SK-N-SH (cell line): ENCODE results near the gene C20orf144. TPM values are rescaled to one million over a fixed set of nuclear protein-coding genes. Genes with fewer than 3 reads are reported as not detected.

Experiments used
- CTCF ChIA-PET: fragments of 300-600, 350-600 bp; formaldehyde crosslinking; extraction: SDS; loops from one replicate; lab custom pipeline; 2021; lab: Yijun Ruan, JAX
- POLR2A ChIA-PET: fragments of 350-600 bp; sonication (Branson Sonifier 250); formaldehyde crosslinking; extraction: SDS; loops from one replicate; lab custom pipeline; 2020; ENCODE audit warnings: antibody characterized with exemption, inconsistent platforms; lab: Yijun Ruan, JAX
- DNase-seq: peaks from one replicate; pipeline ENCODE4 v3.0.0; 2012
- H2AFZ ChIP-seq: fragments of 200-600 bp; sonication (generic); 2 replicates; pipeline ENCODE4 v1.8.1; 2016; ENCODE audit warnings: antibody characterized with exemption, mild to moderate bottlenecking, low read depth
- H3F3A ChIP-seq: fragments of 200-600 bp; sonication (generic); replicated peaks from 2 replicates; pipeline ENCODE3; 2016; ENCODE audit warnings: antibody characterized with exemption, mild to moderate bottlenecking; ENCODE audit not compliant: insufficient read depth
- H3K27ac ChIP-seq, 2 experiments: fragments of 200-500 bp in 1 of 2; fragments of 200-600 bp in 1 of 2; sonication (Bioruptor generic) in 1 of 2; sonication (generic), shearing (Covaris generic) in 1 of 2; 2 replicates each; pipeline versions ENCODE4 v1.5.1 to v1.6.1; 2014 to 2016; ENCODE audit warnings: low read depth in 2 of 2, inconsistent platforms in 1 of 2, low read length in 1 of 2, mild to moderate bottlenecking in 1 of 2, mixed read lengths in 1 of 2
- H3K27me3 ChIP-seq: fragments of 200-600 bp; sonication (generic), shearing (Covaris generic); 2 replicates; pipeline ENCODE4 v1.6.1; 2016; ENCODE audit warnings: mixed run types; ENCODE audit not compliant: insufficient read depth
- H3K36me3 ChIP-seq, 2 experiments: fragments of 200-500 bp in 1 of 2; fragments of 200-600 bp in 1 of 2; sonication (Bioruptor generic) in 1 of 2; sonication (generic) in 1 of 2; replicated peaks in 1 of 2; 2 replicates each; pipeline versions ENCODE3 to v1.5.1; 2014 to 2016; ENCODE audit warnings: low read length in 1 of 2, mild to moderate bottlenecking in 1 of 2; ENCODE audit not compliant: insufficient read depth in 2 of 2, control insufficient read depth in 1 of 2
- H3K4me1 ChIP-seq, 2 experiments: fragments of 200-500 bp in 1 of 2; fragments of 200-600 bp in 1 of 2; sonication (Bioruptor generic) in 1 of 2; sonication (generic), shearing (Covaris generic) in 1 of 2; 2 replicates each; pipeline versions ENCODE4 v1.5.1 to v1.6.1; 2014 to 2016; ENCODE audit warnings: low read depth in 1 of 2, low read length in 1 of 2, mixed run types in 1 of 2; ENCODE audit not compliant: insufficient read depth in 2 of 2, control insufficient read depth in 1 of 2
- H3K4me2 ChIP-seq: fragments of 200-600 bp; sonication (generic), shearing (Covaris generic); 2 replicates; pipeline ENCODE4 v1.6.1; 2017; ENCODE audit warnings: mixed run types
- H3K4me3 ChIP-seq, 2 experiments: fragments of 200-500 bp in 1 of 2; fragments of 200-600 bp in 1 of 2; sonication (Bioruptor generic) in 1 of 2; sonication (generic), shearing (Covaris generic) in 1 of 2; 2 replicates each; pipeline versions ENCODE4 v1.5.1 to v1.8.1; 2014 to 2016; ENCODE audit warnings: low read depth in 2 of 2, inconsistent platforms in 1 of 2, low read length in 1 of 2, mild to moderate bottlenecking in 1 of 2, mixed read lengths in 1 of 2, moderate library complexity in 1 of 2
- H3K79me2 ChIP-seq: fragments of 200-600 bp; sonication (generic); 2 replicates; pipeline ENCODE4 v1.8.1; 2017; ENCODE audit warnings: mild to moderate bottlenecking; ENCODE audit not compliant: insufficient read depth
- H3K9ac ChIP-seq: fragments of 200-600 bp; sonication (generic); 2 replicates; pipeline ENCODE4 v1.6.1; 2017; ENCODE audit warnings: mixed run types
- H3K9me2 ChIP-seq: fragments of 200-600 bp; sonication (generic); 2 replicates; pipeline ENCODE4 v1.6.1; 2017; ENCODE audit warnings: mixed run types
- H3K9me3 ChIP-seq: fragments of 200-600 bp; sonication (generic); 2 replicates; pipeline ENCODE4 v1.6.1; 2017; ENCODE audit warnings: mixed run types, mild to moderate bottlenecking, moderate library complexity
- H4K20me1 ChIP-seq: fragments of 200-600 bp; sonication (generic); 2 replicates; pipeline ENCODE4 v1.6.1; 2017; ENCODE audit warnings: mild to moderate bottlenecking, mixed run types; ENCODE audit not compliant: insufficient read depth
- ELF1 ChIP-seq: IDR thresholded peaks from 2 replicates; pipeline ENCODE4 v1.4.0; 2012
- EP300 ChIP-seq, 2 experiments: IDR thresholded peaks; 2 replicates each; pipeline versions ENCODE4 v1.4.0 to v1.6.1; 2012; ENCODE audit warnings: borderline replicate concordance in 1 of 2, low read depth in 1 of 2, low read length in 1 of 2
- EZH2phosphoT487 ChIP-seq: fragments of 200-600 bp; sonication (generic); IDR thresholded peaks from 2 replicates; pipeline ENCODE4 v1.6.1; 2017; ENCODE audit warnings: low read depth, mixed run types, mild to moderate bottlenecking, antibody characterized with exemption, moderate library complexity, borderline replicate concordance
- FOSL2 ChIP-seq: IDR thresholded peaks from 2 replicates; pipeline ENCODE4 v1.4.0; 2012; ENCODE audit warnings: low read depth, mild to moderate bottlenecking, moderate library complexity, borderline replicate concordance
- FOXJ3 ChIP-seq: sonication (generic); formaldehyde crosslinking; IDR thresholded peaks from 2 replicates; pipeline ENCODE4 v1.5.1; 2020; ENCODE audit warnings: mild to moderate bottlenecking, missing genetic modification reagents
- FOXM1 ChIP-seq: IDR thresholded peaks from 2 replicates; pipeline ENCODE4 v1.4.0; 2012; ENCODE audit warnings: low read depth, mild to moderate bottlenecking
- GABPA ChIP-seq: IDR thresholded peaks from 2 replicates; pipeline ENCODE4 v1.4.0; 2012; ENCODE audit warnings: low read depth, mild to moderate bottlenecking
- GATA2 ChIP-seq: sonication (generic); formaldehyde crosslinking; IDR thresholded peaks from 2 replicates; pipeline ENCODE4 v1.5.0; 2020; ENCODE audit warnings: mild to moderate bottlenecking, missing genetic modification reagents
- MEF2A ChIP-seq: IDR thresholded peaks from 2 replicates; pipeline ENCODE4 v1.4.0; 2012; ENCODE audit warnings: low read depth, borderline replicate concordance
- NFIC ChIP-seq: IDR thresholded peaks from 2 replicates; pipeline ENCODE4 v1.4.0; 2012; ENCODE audit warnings: borderline replicate concordance
- POLR2AphosphoS5 ChIP-seq: IDR thresholded peaks from 2 replicates; pipeline ENCODE4 v1.6.1; 2012; ENCODE audit warnings: low read depth, low read length
- RAD21 ChIP-seq: IDR thresholded peaks from 2 replicates; pipeline ENCODE4 v1.6.1; 2012; ENCODE audit warnings: mild to moderate bottlenecking, low read length
- RCOR1 ChIP-seq: fragments of 150-350 bp; IDR thresholded peaks from 2 replicates; pipeline ENCODE4 v1.6.1; 2017; ENCODE audit warnings: antibody characterized with exemption, low read length
- RFX5 ChIP-seq: IDR thresholded peaks from 2 replicates; pipeline ENCODE4 v1.6.1; 2012; ENCODE audit warnings: mild to moderate bottlenecking, improper control_type of control experiment, low read length
- RXRA ChIP-seq: IDR thresholded peaks from 2 replicates; pipeline ENCODE4 v1.4.0; 2012; ENCODE audit warnings: low read depth, mild to moderate bottlenecking, borderline replicate concordance
- SIN3A ChIP-seq: IDR thresholded peaks from 2 replicates; pipeline ENCODE4 v1.6.1; 2012; ENCODE audit warnings: low read depth, mild to moderate bottlenecking, low read length, moderate library complexity, borderline replicate concordance
- TAF1 ChIP-seq: IDR thresholded peaks from 2 replicates; pipeline ENCODE4 v1.6.1; 2012; ENCODE audit warnings: low read depth, mild to moderate bottlenecking, low read length, moderate library complexity, borderline replicate concordance
- TCF12 ChIP-seq: IDR thresholded peaks from 2 replicates; pipeline ENCODE4 v1.4.0; 2012
- WGBS: methylation state at CpG from one replicate; pipeline ENCODE4 v1.1.6; 2017; ENCODE audit warnings: low lambda C conversion rate; 5-methylcytosine and 5-hydroxymethylcytosine counted together
- polyA plus RNA-seq, 3 experiments: library from polyadenylated mRNA; depleted of rRNA; stranded (reverse); fragments of >200 nt; gene quantifications; 2 replicates each; pipeline ENCODE4 v1.2.3, GENCODE V29; 2012
- TF ChIP-seq, protein P1 (sequence below): IDR thresholded peaks from 2 replicates; pipeline ENCODE4; 2012
- TF ChIP-seq, protein P2 (sequence below): IDR thresholded peaks from 2 replicates; pipeline ENCODE4 v1.4.0; 2012; ENCODE audit warnings: low read depth, borderline replicate concordance

Gene C20orf144
- polyA plus RNA-seq, 1 of the 3 experiments (the other 2 are of a cell fraction) = 0.12 TPM

DNA sequence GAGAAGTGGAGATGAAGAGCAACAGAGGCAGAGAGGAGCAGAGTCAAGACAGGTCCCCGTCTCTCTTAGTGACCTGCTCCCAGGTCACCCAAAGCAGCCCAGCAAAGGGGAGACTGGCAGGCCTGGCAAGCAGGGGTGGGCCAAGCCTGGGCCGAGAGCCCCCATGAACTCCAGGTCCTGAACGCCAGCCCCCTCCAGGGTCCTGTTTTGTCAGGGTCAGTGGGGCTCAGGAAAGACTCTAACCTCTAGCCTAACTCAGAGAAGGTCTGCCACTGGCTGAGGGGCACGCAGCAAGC lies 10.9 kb downstream of the C20orf144 start:
- WGBS = 74% methylated on average over 4 of the region's 4 CpGs
- 0 out of 2 replicates have a peak, but pooled peaks cover 4% of the 10 kb centered on the region for H4K20me1 ChIP-seq
- H3K27me3 ChIP-seq = no peaks in the 10 kb centered on the region
- peaks cover 18% of the 10 kb centered on the region for H3F3A ChIP-seq
- ChIA-PET CTCF (no interaction called here), POLR2A (no interaction called here)
- H3K4me1 ChIP-seq = peaks cover 8 to 32% of the 10 kb centered on the region in 2 experiments; a peak in 2 of 4 replicates
- no peaks in the 10 kb centered on the region for H3K9me3 ChIP-seq
- peaks cover 8 to 17% of the 10 kb centered on the region in 2 experiments for H3K36me3 ChIP-seq
- H3K79me2 ChIP-seq = peaks cover 10% of the 10 kb centered on the region; the same call in 1 of the 2 replicates
- H3K4me2 ChIP-seq = peak overlapping the region; percentile 99
- peak overlapping the region; percentile 61 to 79 for H3K4me3 ChIP-seq
- H3K9me2 ChIP-seq = no peaks in the 10 kb centered on the region
- no peak overlapping the region; a peak in 1 of 4 replicates for H3K27ac ChIP-seq
- H3K9ac ChIP-seq = peak overlapping the region; percentile 68
- H2AFZ ChIP-seq = no peak overlapping the region
- DNase-seq = no peak
- TF ChIP-seq RAD21 (no peak), MEF2A (no peak), EP300 (IDR thresholded peaks at IDR 0.05; ENCODE audit: borderline replicate concordance in 1 of 2, low read depth in 1 of 2, low read length in 1 of 2) (no peak), ELF1 (no peak), GABPA (no peak), SIN3A (no peak), RFX5 (no peak), GATA2 (no peak), RXRA (no peak), RCOR1 (no peak), FOXM1 (no peak), FOXJ3 (CRISPR knock-in tag) (no peak), TAF1 (no peak), TCF12 (no peak), FOSL2 (no peak)
- TF ChIP-seq, protein P1, sequence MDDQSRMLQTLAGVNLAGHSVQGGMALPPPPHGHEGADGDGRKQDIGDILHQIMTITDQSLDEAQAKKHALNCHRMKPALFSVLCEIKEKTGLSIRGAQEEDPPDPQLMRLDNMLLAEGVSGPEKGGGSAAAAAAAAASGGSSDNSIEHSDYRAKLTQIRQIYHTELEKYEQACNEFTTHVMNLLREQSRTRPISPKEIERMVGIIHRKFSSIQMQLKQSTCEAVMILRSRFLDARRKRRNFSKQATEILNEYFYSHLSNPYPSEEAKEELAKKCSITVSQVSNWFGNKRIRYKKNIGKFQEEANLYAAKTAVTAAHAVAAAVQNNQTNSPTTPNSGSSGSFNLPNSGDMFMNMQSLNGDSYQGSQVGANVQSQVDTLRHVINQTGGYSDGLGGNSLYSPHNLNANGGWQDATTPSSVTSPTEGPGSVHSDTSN = no peak
- TF ChIP-seq, protein P2, sequence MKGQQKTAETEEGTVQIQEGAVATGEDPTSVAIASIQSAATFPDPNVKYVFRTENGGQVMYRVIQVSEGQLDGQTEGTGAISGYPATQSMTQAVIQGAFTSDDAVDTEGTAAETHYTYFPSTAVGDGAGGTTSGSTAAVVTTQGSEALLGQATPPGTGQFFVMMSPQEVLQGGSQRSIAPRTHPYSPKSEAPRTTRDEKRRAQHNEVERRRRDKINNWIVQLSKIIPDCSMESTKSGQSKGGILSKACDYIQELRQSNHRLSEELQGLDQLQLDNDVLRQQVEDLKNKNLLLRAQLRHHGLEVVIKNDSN = no peak

DNA sequence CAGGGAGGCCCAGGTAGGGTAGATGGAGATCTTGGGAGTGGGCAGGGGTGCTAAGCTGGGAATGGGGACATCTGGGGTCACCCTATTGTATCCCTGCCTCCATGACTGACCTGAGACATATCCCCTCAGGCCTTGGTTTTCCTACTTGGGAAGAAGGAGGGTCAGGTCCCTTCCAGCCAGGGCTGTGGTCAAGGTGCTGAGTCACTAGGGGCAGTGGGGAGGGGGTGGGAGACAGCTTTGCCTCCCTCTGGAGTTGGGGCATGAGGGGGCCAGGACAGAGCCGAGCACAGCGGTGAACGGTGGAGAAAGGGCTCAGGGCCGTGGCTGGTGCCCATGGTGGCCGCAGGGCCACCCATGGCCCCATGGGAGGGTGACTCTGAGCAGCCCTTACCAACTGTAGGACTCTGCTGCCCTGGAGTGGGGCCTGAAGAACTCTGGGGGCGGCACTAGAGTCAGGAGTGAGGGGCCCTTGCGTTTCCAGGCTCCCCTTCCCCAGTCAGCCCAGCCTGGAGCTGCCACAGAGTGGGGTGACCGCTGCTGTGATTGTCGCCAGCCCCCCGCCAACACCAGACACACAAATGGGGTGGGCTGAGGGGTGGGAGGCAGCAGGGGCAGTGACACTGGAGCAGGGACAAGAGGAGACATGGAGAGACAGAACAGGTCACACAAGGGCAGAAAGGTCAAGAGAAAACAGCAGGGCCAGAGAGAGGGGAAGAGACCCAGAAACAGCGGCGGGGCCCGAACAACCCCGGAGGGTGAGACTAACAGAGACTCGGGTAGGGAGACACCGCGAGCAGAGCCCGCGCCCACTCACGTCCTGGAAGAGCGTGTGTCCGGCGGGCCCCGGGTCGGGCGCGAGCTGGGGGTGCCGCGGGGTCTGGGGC lies 11.5 kb downstream of the C20orf144 start:
- Histone ChIP-seq H3F3A (peaks cover 12% of the 10 kb centered on the region), H3K4me3 (peak overlapping the region; percentile 61 to 79), H3K79me2 (peaks cover 10% of the 10 kb centered on the region; the same call in 1 of the 2 replicates), H3K9ac (peak overlapping the region; percentile 68), H3K9me2 (no peaks in the 10 kb centered on the region), H3K27ac (peak overlapping the region in 1 of 2 experiments; percentile 87; a peak in 2 of 4 replicates), H2AFZ (0 out of 2 replicates have a peak overlapping the region, but pooled peaks have one; percentile 41), H3K9me3 (no peaks in the 10 kb centered on the region), H3K36me3 (peaks cover 4 to 17% of the 10 kb centered on the region in 2 experiments), H3K4me2 (peak overlapping the region; percentile 99), H4K20me1 (0 out of 2 replicates have a peak, but pooled peaks cover 4% of the 10 kb centered on the region), H3K4me1 (peaks cover 8 to 28% of the 10 kb centered on the region in 2 experiments; a peak in 2 of 4 replicates), H3K27me3 (no peaks in the 10 kb centered on the region)
- DNase-seq = peak; percentile 60
- TF ChIP-seq, protein P2 = no peak
- TF ChIP-seq FOSL2 (peak; percentile 9; the same call in 1 of the 2 replicates), EZH2phosphoT487 (no peak), NFIC (no peak), POLR2AphosphoS5 (no peak)
- POLR2A ChIA-PET = no interaction called here
- WGBS = 4% methylated on average over 14 of the region's 29 CpGs
- CTCF ChIA-PET = no interaction called here
